GM12873 (cell line): ENCODE data around the gene PRKD1.

Experiments used
- TF ChIP-seq, protein P1 (sequence below): IDR thresholded peaks from 2 replicates; pipeline ENCODE4 v1.5.1; 2012; ENCODE audit warnings: low read depth, mild to moderate bottlenecking, moderate library complexity, low read length, control low read depth; ENCODE audit not compliant: insufficient read depth; ENCODE audit errors: missing control alignments

The PRKD1 gene

DNA sequence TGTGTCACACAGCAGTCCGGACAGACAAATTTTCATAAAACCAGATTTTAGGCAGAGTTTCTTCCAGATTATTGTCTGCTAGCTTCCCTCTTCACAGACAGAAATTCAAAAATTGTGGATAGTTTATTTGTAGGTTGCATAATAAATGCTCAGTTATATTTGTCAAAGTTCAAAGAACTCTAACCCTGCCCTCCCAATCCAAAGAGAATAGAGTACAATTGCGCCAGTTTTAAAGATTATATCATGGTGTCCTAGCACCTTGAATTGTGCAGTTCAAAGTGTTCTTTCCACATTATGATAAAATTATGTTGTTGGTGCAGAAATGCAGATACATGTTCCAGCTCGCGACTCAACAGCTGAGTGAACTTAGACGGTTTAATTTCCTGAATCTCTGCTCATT, 263.1 kb downstream of the PRKD1 start:
- TF ChIP-seq, protein P1, sequence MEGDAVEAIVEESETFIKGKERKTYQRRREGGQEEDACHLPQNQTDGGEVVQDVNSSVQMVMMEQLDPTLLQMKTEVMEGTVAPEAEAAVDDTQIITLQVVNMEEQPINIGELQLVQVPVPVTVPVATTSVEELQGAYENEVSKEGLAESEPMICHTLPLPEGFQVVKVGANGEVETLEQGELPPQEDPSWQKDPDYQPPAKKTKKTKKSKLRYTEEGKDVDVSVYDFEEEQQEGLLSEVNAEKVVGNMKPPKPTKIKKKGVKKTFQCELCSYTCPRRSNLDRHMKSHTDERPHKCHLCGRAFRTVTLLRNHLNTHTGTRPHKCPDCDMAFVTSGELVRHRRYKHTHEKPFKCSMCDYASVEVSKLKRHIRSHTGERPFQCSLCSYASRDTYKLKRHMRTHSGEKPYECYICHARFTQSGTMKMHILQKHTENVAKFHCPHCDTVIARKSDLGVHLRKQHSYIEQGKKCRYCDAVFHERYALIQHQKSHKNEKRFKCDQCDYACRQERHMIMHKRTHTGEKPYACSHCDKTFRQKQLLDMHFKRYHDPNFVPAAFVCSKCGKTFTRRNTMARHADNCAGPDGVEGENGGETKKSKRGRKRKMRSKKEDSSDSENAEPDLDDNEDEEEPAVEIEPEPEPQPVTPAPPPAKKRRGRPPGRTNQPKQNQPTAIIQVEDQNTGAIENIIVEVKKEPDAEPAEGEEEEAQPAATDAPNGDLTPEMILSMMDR = no peak

DNA sequence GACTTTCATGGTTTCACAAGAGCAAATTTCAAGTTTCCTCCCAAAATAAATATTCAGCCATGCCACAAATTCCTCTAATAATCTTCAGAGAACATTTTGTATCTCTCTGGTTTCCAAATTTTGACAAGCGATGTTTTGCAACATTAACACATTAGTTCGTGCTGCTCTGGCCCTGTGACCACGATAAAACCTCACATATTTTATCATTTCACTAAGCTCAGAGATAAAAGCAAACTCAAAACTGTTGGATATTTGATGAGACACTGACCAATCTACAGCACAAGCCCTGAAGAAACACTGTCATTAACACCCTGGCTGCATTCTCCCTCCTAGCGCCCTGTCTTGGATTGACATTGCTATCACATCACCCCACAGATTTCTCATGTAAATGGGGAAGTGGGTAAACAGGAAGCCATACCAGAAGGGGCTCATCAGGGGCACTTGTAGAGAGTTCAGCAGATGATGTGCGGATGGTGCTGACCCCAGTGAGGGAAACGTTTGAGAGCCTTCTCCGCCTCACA, 264.3 kb downstream of the PRKD1 start:
- TF ChIP-seq, protein P1 = no peak

DNA sequence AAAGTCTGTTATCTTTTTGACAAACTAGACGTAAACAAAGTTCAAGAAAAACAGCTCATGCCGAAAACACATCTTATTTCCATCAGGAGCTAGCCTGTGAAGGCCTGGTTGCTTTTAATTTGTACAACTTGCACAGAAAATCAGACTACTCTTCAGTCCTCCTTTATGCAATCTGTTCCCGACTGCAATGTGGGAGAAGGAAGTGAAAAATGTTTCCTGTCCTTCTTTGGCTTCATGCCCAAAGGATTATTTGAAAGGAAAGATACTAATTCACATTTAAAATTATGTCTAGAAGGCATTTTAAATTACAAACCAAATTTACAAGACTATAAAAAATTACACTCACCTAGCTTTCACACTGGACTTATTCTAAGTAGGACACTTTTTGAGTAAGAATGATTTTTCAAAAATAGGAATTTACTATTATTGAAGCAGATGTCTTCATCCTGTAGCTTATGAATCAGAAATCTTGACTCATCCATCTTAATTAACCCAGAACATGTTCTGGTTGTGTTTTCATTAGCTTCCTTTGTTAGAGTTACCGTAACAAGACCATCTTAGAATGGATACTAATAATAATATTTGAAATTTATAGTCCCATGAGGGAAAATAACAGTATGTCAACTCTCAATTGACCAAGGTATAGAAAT, 272.6 kb downstream of the PRKD1 start:
- TF ChIP-seq, protein P1 = no peak

- TF ChIP-seq, protein P1 = no peak
Observed at GRCh38 chr14:29653303-29653702, 274.3 kb downstream of the PRKD1 start.

DNA sequence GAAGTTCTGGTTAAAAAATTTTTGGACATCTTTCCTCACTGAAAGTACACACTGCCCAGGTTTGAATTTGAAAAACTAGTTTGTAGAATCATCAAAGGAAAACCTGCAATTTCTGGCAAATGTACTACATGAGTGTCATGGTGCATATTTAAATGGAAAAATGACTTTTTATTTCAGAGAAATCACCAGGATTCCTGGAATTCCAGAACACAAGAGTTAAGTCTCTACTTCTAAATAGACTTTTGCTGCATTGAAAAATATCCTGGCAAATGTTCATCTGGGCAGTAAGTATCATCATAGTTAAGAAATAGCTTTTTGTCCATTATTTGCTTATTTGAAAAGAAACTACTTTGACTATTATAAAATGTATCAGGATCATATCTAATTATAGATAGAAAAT, 275.1 kb downstream of the PRKD1 start:
- TF ChIP-seq, protein P1 = no peak

GRCh38 chr14:29650554-29651269, 276.9 kb downstream of the PRKD1 start:
- TF ChIP-seq, protein P1 = no peak

- TF ChIP-seq, protein P1 = no peak
Observed at GRCh38 chr14:29649170-29649569, 278.5 kb downstream of the PRKD1 start.
